Daoy (cell line): ENCODE measurements around the gene MC1R. TPM values are rescaled to one million over a fixed set of nuclear protein-coding genes. Genes with fewer than 3 reads are reported as not detected.
"Not testable (repeated sequence)": the region's sequence is repeated elsewhere in the genome, so short reads cannot be mapped to it uniquely, and the experiment has no call there.

Experiments used
- DNase-seq: peaks from one replicate; pipeline ENCODE4 v3.0.0-alpha.2; 2015; ENCODE audit warnings: low read depth
- total RNA-seq: library from RNA; depleted of rRNA; stranded (reverse); fragments of >200 nt; shearing (Covaris generic); gene quantifications from 2 replicates; pipeline ENCODE4 v1.2.3, GENCODE V29; 2014

Gene MC1R
- total RNA-seq, 1 experiment from 2014 or later = 1.9 TPM

DNA sequence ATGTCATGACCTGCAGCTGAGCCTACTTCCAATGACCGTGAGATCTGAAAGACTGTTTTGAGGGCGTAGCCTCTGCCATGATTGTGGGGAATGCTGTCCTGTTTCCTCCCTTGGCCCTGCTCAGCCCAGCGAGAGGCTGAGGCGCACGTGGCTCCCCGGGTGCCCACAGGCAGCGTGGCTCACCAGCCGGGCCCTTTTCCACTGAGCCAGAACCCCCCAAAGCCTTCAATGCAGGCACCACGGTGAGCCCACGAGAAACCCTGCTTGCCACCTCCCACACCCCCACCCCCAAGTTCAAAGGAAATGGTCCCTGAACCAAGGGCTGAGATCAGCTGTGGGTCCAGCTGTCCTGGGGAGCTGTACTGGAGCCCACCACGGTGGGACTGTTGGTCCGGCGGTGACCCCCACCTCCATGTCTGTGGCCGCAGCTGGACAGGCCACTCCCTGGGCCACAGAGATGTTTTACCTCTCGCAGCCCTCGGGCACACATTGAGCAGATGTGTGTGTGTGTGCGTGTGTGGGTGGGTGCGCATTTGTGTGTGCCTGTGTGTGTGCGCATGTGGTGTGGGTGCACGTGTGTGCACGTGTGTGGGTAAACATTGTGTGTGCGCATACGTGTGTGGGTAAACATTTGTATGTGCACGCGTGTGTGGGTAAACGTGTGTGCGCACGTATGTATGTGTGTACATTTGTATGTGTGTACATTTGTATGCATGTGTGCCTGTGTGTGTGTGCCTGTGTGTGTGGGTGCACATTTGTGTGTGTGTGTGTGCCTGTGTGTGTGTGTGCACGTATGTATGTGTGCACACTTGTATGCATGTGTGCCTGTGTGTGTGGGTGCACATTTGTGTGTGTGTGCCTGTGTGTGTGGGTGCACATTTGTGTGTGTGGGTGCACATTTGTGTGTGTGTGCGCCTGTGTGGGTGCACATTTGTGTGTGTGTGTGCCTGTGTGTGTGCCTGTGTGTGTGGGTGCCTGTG, 5.0 kb upstream of the MC1R start:
- DNase-seq = no peak

- not testable (repeated sequence) for DNase-seq
Measured at GRCh38 chr16:89914642-89915285, 3.9 kb upstream of the MC1R start.

- DNase-seq = no peak
Measured at GRCh38 chr16:89915303-89916232, 3.1 kb upstream of the MC1R start.

DNA sequence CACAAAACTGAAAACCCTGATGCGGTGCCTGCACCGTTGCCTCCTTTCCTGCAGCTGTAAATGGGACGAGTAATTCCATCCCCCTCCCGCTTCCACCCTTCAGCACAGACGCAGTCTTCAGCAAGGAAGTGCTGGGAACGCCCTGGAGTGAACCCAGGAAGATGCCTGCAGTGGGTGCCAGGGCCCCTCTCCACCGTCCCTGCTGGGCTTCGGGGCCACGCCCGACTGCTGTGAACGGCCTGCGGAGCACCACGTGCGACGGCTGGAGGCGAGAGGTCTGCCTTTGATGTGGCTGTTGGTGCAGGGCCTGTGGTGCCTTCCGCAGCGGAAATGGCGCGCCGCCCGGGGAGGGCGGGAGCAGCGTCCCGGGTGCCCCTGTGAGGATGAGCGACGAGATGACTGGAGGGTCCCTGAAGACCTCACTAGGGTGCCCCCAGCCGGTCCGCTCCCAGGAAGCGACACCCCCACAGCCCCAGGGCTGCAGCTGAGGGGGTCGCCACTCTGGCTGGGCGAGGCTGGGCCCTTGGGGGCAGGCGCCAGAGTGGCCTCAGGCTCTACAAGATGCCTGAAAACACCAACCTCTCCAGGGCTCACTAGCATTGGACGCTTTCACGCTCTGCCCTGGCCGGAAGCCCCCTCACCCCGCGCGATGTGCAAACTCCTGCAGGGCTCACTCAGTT, 749 bp upstream of the MC1R start:
- DNase-seq = peak; percentile 95

- no peak for DNase-seq
Measured at GRCh38 chr16:89919535-89920406, 1.1 kb downstream of the MC1R start.

GRCh38 chr16:89920723-89921122, 2.1 kb downstream of the MC1R start:
- DNase-seq = peak; percentile 44

- no peak for DNase-seq
Measured at GRCh38 chr16:89921131-89921701, 2.6 kb downstream of the MC1R start.

DNA sequence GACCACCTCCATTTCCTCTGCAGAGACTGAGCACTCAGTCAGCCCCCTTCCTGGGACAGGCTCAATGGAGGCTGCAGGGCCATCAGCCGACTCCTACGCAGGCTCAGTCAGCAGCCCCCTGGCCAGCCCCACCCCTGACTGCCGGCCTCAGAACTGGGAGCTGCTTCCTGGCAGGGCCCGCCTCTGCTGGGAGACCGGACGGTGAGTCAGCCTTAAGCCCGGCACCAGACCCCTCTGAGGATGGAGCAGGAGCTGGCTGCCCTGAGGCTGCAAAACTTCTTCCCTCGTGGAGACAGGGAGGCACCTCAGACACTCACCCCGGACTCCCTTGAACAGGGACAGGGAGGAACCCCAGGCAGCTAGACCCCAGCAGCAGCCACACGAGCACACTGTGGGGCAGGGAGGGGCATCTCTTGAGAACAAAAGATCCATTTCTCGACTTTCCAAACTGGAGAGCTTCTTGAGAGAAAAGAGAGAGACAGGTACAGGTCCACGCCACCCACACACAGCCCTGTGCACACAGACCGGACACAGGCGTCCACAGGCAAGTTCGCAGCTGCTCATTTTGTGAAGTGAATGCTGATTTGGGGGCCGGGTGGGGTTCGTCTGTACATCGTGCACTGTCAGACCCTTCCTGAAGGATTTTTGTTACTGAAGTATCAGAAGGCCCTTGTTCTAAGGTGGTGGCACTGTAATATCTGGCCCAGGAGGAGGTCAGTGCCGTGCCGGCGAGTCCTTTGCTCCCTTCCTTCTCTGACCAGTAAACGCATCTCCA, 3.2 kb downstream of the MC1R start:
- DNase-seq = peak; percentile 96

- peak; percentile 91 for DNase-seq
Measured at GRCh38 chr16:89922477-89922883, 3.8 kb downstream of the MC1R start.

DNA sequence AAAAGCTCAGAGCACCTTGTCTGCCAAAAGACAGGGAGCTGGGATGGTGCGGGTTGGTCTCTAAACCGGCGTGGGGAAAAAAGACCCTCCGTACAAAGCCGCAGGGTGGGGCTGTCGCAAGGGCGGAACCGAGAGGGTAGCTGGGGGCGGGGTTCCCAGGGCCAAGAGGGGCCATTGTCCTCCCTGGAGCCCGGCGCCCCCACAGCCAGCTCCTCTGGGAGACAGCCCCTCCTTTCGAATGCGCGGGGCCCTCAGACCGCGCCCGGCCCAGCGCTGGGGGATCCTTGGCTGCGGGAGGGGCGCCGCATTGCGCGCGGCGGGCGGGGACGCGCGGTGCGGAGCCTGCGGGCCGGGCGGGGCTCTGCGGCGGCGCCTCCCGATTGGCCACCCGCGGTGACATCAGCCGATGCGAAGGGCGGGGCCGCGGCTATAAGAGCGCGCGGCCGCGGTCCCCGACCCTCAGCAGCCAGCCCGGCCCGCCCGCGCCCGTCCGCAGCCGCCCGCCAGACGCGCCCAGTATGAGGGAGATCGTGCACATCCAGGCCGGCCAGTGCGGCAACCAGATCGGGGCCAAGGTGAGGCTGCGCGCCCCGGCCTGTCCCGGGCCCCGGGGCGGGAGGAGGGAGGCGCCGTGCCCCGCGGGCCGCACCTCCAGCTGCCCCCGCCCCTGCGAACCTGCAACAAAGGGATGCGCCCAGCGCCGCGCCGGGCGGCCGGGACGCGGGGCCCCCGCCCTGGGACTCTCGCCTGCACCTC, 4.4 kb downstream of the MC1R start, which contains the start of gene TUBB3:
Gene TUBB3, plus strand, starts transcription at position 459 of the 756 bp plus-strand sequence. Its CDS starts 60 bp downstream, at position 519.
- peak; percentile 89 for DNase-seq

GRCh38 chr16:89923640-89924296, 5.1 kb downstream of the MC1R start:
- DNase-seq = peak; percentile 16

- peak; percentile 43 for DNase-seq
Measured at GRCh38 chr16:89924297-89924924, 5.7 kb downstream of the MC1R start.

DNA sequence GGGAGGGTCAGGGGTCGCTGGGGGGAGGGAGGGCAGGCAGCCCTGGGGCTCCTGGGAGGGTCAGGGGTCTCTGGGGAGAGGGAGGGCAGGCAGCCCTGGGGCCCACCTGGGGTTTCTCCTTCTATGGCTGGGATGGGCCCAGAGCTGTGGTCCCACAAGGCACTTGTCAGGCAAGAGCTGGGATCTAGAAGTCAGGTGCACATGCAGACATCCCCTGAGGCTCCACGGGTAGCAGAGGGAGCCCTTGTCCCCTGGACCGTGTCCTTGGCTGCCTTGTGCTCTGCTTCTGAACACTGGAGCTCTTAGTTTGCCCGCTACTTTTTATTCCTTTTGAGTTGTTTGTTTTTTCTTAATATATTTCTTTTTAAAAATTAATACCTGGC, 6.3 kb downstream of the MC1R start:
- DNase-seq = no peak

- no peak for DNase-seq
Measured at GRCh38 chr16:89925596-89926079, 7.0 kb downstream of the MC1R start.

- peak; percentile 0 for DNase-seq
Measured at GRCh38 chr16:89931305-89931896, 12.7 kb downstream of the MC1R start.

DNA sequence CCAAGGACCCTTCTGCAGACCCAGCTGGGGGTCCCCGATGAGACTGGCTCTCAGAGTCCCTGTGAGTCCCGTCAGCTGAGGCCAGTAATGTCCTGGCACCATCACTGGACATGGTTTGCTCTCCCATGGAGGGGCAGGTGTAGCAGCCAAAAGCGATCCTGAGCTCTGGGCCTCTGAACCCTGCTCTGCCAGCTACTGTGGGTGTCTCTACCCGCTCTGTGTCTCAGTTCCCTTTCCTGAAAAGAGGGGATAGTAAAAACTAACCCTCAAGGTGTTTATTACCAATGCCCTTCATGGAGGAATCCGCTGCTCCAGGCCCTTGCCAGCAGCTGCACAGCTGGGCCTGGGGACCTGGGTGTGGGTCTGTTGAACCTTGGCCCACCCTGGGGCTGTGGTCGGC, 13.3 kb downstream of the MC1R start:
- DNase-seq = peak; percentile 1

DNA sequence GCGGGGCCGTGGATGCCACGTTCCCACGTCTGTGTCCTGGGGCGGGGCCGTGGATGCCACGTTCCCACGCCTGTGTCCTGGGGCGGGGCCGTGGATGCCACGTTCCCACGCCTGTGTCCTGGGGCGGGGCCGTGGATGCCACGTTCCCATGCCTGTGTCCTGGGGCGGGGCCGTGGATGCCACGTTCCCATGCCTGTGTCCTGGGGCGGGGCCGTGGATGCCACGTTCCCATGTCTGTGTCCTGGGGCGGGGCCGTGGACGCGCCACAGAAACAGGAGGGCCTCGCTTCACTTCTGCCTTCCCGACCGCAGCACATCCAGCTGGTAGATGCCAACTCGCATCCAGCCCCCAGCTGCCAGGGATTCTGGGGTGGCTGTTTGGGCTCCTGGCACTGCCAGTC, 15.4 kb downstream of the MC1R start:
- DNase-seq = not testable (repeated sequence)
